ENCODE results near the gene MGAT4A. TPM values are rescaled to one million over a fixed set of nuclear protein-coding genes. Genes with fewer than 3 reads are reported as not detected.

The MGAT4A gene
- total and polyA plus RNA-seq, 2 of the 13 experiments (the other 11 are each of a cell fraction or from before 2014, with no cell fraction given), result 47.2 to 90.9 TPM

DNA sequence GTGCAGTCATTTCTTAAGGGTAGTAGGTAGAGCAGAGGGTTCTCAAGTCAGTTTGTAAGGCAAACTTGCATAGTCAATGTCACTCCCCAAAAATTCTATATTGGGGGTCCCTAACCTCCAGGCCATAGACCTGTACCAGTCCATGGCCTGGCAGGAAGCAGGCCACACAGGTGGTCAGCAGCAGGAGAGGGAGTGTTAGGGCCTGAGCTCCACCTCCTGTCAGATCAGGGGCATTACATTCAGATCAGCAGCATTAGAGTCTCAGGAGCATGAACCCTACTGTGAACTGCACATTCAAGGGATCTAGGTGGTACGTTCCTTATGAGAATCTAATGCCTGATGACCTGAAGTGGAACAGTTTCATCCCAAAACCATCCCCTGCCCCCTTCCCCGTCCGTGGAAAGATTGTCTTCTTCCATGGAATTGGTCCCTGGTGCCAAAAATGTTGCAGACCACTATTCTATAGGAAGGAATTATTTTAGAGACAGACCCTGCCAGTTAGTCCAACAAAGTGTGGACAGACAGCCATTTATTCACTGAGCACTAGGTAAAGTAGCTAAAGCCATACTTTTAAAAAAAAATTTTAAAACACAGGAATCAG, 129.3 kb downstream of the MGAT4A start (continued):
- TF ChIP-seq ARID4A (CRISPR knock-in tag; IDR thresholded peaks at IDR 0.05; ENCODE audit: borderline replicate concordance) (no peak), KLF12 (CRISPR knock-in tag; IDR thresholded peaks at IDR 0.05; ENCODE audit: borderline replicate concordance) (no peak), HMGXB4 (CRISPR knock-in tag; IDR thresholded peaks at IDR 0.05; ENCODE audit: borderline replicate concordance in 1 of 2, low read depth in 1 of 2) (peak in 1 of 2 experiments; percentile 56; a peak in 1 of 4 replicates), ZFP1 (CRISPR knock-in tag; IDR thresholded peaks at IDR 0.05) (no peak), PRMT3 (CRISPR knock-in tag; IDR thresholded peaks at IDR 0.05; ENCODE audit: borderline replicate concordance, low read depth) (no peak), POLR2G (IDR thresholded peaks at IDR 0.05; ENCODE audit: low read depth, low read length) (0 out of 2 replicates have a peak, but pooled peaks have one; percentile 30), POLR2A (IDR thresholded peaks at IDR 0.05; ENCODE audit: insufficient read depth in 1 of 2, low read depth in 2 of 2, low read length in 2 of 2) (0 out of 4 replicates have a peak, but pooled peaks of 1 of the 2 experiments have one; percentile 12), TFE3 (CRISPR knock-in tag; IDR thresholded peaks at IDR 0.05) (no peak), MED8 (CRISPR knock-in tag; IDR thresholded peaks at IDR 0.05; ENCODE audit: insufficient replicate concordance) (no peak), ZNF768 (CRISPR knock-in tag; IDR thresholded peaks at IDR 0.05) (no peak), ZMAT3 (CRISPR knock-in tag; conservative IDR thresholded peaks at IDR 0.05) (no peak), GATAD2A (CRISPR knock-in tag; IDR thresholded peaks at IDR 0.05) (0 out of 2 replicates have a peak, but pooled peaks have one; percentile 16), CBFB (CRISPR knock-in tag; IDR thresholded peaks at IDR 0.05) (no peak), ZNF549 (CRISPR knock-in tag; IDR thresholded peaks at IDR 0.05) (no peak), ZNF432 (CRISPR knock-in tag; IDR thresholded peaks at IDR 0.05; ENCODE audit: borderline replicate concordance) (no peak)
- TF ChIP-seq, protein P1, sequence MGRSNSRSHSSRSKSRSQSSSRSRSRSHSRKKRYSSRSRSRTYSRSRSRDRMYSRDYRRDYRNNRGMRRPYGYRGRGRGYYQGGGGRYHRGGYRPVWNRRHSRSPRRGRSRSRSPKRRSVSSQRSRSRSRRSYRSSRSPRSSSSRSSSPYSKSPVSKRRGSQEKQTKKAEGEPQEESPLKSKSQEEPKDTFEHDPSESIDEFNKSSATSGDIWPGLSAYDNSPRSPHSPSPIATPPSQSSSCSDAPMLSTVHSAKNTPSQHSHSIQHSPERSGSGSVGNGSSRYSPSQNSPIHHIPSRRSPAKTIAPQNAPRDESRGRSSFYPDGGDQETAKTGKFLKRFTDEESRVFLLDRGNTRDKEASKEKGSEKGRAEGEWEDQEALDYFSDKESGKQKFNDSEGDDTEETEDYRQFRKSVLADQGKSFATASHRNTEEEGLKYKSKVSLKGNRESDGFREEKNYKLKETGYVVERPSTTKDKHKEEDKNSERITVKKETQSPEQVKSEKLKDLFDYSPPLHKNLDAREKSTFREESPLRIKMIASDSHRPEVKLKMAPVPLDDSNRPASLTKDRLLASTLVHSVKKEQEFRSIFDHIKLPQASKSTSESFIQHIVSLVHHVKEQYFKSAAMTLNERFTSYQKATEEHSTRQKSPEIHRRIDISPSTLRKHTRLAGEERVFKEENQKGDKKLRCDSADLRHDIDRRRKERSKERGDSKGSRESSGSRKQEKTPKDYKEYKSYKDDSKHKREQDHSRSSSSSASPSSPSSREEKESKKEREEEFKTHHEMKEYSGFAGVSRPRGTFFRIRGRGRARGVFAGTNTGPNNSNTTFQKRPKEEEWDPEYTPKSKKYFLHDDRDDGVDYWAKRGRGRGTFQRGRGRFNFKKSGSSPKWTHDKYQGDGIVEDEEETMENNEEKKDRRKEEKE (IDR thresholded peaks at IDR 0.05), result no peak
- TF ChIP-seq, protein P2, sequence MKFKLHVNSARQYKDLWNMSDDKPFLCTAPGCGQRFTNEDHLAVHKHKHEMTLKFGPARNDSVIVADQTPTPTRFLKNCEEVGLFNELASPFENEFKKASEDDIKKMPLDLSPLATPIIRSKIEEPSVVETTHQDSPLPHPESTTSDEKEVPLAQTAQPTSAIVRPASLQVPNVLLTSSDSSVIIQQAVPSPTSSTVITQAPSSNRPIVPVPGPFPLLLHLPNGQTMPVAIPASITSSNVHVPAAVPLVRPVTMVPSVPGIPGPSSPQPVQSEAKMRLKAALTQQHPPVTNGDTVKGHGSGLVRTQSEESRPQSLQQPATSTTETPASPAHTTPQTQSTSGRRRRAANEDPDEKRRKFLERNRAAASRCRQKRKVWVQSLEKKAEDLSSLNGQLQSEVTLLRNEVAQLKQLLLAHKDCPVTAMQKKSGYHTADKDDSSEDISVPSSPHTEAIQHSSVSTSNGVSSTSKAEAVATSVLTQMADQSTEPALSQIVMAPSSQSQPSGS (CRISPR knock-in tag; IDR thresholded peaks at IDR 0.05), result no peak
